Embryonic facial prominence (tissue), 1 donor: ENCODE measurements around the gene DERL3.

Experiments used
- DNase-seq: peaks from one replicate; pipeline ENCODE4 v3.0.0-alpha.2; 2016; ENCODE audit errors: extremely low spot score

Gene DERL3

DNA sequence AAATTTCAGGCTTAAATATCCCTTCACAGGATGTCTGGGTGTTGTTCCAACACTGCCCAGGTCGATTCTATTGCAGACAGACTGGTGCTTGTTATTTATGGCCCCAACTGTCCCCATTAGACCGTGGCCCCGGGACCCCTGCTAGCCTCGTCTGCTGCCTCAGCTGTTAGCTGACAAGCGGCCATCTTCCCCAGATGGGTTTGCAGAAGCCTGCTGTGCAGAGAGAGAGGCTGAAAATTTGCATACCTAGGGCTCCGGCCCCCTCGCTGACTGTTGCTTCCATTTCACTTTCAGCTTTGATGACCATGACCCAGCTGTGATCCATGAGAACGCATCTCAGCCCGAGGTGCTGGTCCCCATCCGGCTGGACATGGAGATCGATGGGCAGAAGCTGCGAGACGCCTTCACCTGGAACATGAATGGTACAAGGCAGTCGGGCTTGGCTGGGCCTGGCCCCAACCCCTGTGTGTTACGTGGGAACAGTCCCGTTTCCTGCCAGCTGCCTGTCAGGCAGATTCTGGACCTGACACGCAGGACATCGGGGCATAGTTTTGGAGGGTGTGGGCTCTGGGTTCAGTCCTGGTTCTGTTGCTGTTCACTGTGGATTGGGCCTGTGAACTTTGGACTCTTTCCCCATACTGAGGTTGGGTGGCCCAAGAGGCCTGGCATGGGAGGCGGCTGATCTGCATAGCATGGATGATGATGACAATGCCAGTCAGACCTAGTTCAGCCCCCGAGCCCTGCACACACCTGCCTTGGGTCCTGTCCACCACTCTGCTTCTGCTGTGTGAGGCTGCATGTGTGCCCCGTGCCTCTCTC lies 35.6 kb downstream of the DERL3 start:
- DNase-seq: no peak

DNA sequence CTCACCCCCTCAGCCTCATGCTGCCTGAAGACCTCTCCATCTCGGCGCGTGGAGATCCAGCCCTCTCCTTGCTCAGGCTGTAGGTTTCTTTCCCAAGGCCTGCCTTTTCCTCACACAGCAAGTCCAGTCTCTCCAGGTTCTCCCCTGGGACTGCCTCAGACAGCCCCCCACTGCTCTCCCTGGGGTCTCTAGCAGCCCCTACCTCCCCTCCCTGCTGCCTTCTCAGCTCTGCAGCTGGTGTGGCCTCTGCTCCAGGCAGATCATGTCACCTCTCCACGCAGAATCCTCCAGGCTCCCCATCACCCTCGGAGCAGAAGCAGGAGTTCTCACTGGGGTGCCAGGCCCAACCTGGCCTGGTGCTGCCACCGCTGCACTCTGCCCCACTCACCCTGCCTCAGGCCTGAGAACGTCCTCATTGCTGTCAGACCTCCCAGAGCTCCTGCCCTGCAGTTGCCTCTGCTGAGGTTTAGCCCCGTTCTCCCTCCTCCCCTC lies 36.9 kb downstream of the DERL3 start:
- no peak for DNase-seq

DNA sequence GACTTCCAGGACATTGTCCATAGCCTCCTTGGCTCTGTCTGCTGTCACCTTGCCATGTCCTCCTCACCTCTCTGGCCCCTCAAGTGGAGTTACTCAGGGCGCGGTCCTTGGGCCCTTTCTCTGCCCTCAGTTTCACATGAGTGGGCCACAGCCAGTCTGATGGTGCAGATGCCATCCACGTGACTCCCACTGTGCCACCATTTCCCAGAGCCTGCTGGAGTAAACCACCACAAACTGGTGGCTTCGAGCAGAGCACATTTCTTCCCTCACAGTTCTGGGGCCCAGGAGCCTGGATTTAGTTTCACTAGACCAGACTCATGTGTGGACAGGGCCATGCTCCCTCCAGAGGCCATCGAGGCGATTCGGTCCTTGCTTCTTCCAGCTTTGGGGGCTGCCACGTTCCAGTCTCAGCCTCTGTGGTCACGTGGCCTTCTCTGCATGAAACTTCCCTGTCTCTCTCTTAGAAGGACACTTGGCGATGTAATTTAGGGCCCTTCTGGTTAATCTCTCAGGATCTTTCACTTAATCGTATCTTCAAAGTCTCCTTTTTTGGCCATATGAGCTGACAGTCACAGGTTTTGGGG lies 37.5 kb downstream of the DERL3 start:
- no peak for DNase-seq

DNA sequence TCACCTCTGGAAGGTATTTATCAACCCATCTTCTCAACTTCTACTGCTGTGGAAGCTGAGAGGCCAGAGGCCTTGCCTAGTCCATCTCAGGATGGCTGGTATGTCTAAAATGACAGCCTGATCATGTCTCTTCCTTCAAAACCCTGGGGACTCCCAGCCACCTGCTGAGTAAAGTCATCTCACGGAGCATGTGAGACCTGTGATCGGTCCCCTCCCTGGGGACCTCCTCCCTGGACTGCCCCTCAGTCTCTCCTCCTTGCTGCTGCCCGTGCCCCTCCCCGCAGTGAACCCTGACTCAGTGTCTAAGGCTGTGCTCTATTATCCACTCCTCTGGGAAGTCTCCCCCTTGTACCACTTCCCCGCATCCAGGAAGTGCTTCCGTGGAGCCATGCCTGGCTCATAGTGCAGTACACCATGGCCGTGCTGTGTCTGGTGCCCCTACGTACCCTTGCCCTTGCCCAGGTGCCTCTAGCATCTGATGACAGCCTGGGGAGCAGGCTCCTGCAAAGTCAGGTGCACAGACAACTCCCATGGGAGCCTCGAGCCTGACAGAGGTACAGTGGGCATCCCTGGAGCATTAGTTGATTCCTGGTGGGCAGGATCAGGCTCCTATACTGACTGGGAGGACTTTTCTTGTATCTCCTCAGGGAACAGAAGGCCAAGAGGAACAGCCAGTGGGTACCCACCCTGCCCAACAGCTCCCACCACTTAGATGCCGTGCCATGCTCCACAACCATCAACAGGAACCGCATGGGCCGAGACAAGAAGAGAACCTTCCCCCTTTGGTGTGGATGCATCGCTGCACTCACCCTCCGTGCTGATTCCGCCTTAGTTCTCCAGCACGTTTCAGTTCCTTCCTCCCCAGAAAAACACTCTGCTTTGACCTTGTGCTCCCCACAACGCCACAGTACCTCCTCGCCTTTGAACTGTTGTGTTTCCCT lies 38.2 kb downstream of the DERL3 start:
- DNase-seq: no peak

DNA sequence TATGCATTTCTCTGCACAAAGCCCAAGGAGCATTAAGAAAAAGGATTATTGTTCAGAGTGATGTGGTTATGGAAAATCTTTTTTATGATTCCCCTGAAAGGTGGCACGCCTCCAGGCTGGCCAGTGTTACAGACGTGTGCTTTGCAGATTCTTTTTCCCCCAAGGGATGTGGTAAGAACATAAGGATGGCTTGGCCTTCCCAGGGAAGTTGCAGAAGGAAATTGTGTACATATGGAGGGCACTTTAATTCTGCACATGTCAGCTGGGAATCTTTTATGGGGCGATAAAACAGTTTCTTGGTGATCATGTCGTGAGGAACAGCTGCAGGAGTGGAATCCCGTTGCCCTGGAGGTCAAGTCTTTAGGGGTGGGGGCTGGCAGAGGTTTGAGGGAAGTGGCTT lies 42.3 kb downstream of the DERL3 start:
- DNase-seq: no peak

DNA sequence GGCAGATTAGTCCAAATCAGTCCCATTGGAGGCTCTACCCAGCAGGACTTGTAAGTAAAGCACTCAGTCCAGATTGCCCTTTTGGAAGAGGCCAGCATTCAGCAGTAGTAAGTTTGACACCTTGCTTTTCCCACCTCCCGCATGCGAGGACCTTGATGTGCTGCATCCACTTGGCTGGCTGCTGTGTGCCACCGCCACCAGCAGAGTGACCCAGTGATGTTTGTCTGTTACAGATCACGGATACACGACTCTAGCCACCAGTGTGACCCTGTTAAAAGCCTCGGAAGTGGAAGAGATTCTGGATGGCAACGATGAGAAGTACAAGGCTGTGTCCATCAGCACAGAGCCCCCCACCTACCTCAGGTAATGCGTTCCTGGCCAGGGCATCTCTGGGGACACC lies 45.5 kb downstream of the DERL3 start:
- no peak for DNase-seq

DNA sequence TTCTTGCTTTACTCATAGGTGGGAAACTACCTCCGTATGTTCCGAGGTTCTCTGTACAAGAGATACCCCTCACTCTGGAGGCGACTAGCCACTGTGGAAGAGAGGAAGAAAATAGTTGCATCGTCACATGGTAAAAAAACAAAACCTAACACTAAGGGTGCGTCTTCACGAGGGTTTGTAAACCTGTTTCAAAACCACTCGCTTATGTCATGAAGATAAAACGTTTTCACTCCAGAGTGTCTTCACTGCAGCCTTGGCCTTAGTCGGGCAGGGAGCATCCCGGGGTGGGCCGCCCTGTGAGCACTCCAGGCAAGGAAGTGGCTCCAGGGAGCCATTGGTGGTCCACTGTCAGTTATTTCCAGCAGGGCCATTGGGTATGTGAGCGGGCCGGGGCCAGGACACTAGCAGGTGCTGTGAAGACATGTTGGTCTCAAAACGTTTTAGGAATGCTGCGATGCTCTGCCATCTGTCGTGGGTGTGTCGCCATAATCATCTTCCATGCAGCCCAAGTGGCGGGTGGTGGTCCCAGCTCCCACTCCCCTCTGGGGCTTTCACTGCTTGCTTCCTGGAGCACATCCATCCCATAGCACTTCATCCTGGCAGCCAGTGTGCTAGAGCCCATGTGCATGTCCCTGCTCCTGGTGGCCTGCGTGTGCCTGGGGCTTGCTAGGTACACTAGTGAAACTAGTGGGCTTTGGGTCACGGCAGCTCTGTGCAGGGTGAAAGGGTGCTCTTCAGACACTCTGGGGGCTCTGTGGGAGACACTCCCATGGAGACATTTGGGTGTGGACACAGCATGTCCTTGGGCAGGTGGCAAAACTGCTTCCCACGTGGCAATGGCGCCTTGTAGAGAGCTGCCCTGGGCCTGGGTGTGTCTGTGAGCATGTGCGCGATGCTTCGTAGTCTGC lies 46.8 kb downstream of the DERL3 start:
- no peak for DNase-seq

DNA sequence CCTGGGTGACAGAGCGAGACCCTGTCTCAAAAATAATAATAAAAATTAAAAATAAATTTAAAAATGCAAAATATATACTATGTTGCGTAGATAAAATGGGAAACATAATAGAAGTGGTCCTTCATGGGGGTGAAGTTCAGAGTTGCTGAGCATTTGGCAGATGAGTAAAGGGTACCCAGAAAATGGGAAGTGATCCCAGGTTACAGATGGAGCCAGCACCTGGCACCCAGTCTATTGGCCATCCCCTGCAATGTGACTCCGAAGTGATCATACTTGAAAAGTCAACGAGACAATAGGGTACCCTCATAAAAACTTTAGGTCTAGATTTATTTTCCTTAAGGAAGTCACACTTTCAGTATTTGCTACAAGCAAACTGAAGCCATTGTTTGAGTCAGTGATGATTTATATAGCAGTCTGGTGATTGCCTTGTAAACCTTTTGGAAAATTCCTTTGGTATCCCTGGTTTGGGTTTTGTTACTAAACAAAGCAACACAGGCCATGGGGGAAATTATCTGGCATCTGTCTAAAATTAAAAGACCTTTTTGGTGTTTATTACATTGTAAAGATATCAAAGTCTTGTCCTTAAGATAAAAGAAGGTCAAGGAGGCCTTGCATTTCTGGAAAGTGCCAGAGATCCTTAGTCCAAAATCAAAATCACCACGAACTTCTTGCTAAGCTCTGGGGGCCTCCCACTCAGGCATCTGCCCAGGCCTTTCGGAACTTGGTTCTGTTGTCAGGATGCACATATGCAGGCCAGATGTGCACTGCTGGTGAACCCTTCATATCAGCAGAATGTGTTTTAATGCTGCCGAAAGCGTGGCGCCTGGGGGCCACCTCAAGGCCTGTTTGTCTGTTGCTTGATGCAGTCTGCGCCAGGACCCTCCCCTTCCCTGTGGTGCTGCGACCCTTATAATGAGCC lies 47.7 kb downstream of the DERL3 start:
- no peak for DNase-seq

DNA sequence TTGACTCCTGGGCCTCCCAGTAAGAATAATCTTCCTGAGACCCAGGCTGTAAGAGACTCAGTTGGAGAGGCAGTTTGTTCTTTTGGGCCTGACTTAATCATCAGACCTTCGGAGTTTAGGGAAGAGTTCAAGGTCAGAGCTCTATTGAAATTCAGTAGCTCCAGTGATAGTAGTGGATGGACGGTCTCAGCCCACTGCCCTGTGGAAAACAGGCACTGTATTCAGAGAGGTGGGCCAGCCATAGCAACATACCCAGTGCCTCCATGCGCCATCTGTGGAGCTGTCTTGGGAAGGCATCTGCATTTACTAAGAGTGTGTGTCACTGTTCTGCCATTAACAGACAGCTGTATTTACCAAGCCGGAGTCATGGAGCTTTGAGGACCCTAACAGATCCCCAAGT lies 49.2 kb downstream of the DERL3 start:
- DNase-seq: no peak

DNA sequence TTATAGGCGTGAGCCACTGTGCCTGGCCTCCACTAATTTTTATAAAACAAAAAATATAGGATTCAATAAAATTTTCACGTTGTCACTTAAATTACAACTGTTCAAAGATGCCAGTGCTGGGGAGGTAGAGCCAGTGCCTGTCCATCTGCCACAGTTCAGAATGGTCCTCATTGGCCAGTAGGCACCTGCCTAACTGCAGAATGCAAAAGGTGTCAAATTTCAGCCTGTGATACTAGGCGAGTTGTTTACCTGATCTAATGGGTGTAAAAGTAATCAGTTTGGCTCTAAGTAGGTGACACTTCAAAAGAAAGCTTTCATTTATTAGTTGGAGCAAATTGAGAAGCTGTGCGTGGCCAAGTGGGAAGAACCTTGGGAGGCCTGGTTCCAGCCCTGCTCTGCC lies 49.7 kb downstream of the DERL3 start:
- DNase-seq: no peak

DNA sequence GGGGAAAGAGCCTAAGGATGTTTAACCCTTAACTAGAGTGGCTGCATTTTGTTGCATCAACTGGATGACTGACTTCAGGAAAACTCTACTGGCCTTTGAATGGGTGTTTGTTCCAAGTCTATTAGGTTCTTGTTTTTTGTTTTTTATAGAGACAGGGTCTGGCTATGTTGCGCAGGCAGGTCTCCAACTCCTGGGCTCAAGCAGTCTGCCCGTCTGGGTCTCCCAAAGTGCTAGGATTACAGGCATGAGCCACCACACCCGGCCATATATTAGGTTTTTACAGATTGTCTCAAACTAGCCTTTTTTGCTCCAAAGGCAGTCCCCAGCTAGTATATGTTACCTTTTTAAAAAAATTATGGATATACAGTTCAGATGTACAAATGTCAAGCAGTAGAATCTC lies 50.9 kb downstream of the DERL3 start:
- DNase-seq: no peak

DNA sequence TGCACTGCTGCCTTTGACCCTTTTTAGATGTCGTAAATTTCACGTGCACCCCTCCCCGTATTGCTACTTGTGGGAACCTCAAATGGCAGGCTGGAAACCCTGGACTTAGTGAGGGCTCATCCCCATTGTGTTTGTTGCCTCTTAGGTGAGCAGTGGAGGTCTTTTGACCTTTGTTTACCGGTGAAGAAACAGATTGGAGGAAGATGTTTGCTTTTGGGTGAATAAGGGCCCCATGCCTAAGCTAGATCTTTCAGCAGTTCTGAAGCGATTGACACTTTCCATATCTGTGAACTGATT lies 51.3 kb downstream of the DERL3 start:
- no peak for DNase-seq

DNA sequence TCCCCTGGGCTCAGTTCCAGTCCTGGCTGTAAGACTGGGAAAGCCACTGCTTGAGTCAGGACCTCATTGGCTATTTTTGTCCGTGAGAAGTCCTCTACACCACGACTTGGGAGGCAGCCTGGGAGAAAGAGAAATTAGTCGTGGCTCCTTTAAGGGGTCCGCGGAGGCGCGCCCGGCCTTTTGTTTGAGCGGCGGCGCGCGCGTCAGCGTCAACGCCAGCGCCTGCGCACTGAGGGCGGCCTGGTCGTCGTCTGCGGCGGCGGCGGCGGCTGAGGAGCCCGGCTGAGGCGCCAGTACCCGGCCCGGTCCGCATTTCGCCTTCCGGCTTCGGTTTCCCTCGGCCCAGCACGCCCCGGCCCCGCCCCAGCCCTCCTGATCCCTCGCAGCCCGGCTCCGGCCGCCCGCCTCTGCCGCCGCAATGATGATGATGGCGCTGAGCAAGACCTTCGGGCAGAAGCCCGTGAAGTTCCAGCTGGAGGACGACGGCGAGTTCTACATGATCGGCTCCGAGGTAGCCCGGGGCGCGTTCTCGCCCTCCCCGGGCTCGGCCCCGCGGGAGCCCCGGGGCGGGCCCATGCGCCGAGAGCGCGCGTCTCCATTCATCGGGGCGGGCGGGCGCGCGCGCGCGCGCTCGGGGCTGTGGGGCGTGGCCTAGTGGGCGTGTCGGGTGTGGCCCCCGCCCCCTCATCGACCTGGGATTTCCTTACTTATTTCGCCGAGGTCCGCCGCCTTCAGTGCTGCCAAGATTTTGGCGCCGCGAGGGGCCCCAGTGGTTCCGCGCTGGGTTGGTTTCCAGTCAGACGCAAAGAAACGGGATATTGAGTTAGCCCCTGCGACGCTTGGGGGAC lies 51.8 kb downstream of the DERL3 start, which contains the start of gene SMARCB1:
SMARCB1 (plus strand) TSS at position 215 of the 848 bp plus-strand sequence; CDS start at position 419, 204 bp downstream.
- DNase-seq: peak; percentile 81

DNA sequence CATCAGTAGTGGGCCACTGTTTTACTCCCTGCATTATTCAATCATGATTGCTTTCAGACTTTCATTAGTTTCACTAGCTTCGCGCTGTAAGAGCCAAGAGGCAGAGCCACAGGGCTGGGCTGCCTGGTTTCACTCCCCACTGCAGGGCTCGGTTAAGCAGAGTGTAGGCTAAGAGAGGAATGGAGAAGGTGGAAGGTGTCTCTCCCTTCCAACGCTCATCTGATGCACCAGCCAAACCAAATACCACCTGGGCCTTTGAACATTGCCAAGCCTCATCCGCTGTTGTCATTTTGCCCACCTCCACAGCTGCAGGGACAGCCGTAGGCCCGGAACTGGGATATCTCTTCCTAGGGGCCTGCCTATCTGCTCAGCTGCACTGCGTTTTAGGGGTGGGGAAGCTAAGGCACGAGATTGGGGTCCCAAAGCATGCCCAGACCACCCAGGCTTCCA lies 52.5 kb downstream of the DERL3 start:
- DNase-seq: no peak
